BJ (cell line): ENCODE data around the gene ZBTB3. TPM values are rescaled to one million over a fixed set of nuclear protein-coding genes. Genes with fewer than 3 reads are reported as not detected.

Experiments used
- CTCF ChIA-PET: fragments of 350-600 bp; formaldehyde crosslinking; extraction: SDS; loops from one replicate; lab custom pipeline; 2021; ENCODE audit warnings: antibody characterized with exemption, inconsistent platforms; lab: Yijun Ruan, JAX
- POLR2A ChIA-PET: fragments of 300-600 bp; sonication (Branson Sonifier 250); formaldehyde crosslinking; extraction: SDS; loops from one replicate; lab custom pipeline; 2021; ENCODE audit warnings: antibody characterized with exemption; lab: Charles Lee
- DNase-seq: peaks from one replicate; pipeline ENCODE4 v3.0.0-alpha.2; 2011; ENCODE audit warnings: low read depth
- H3K27me3 ChIP-seq: 2 replicates; pipeline ENCODE4 v1.6.0; 2011; ENCODE audit warnings: low read length; ENCODE audit not compliant: control insufficient read depth, insufficient read depth
- H3K36me3 ChIP-seq: 2 replicates; pipeline ENCODE4 v1.5.1; 2011; ENCODE audit warnings: low read length; ENCODE audit not compliant: control insufficient read depth, insufficient read depth
- H3K4me3 ChIP-seq: 2 replicates; pipeline ENCODE4 v1.5.1; 2011; ENCODE audit warnings: low read depth, mild to moderate bottlenecking, control low read depth, low read length
- CTCF ChIP-seq: IDR thresholded peaks from 2 replicates; pipeline ENCODE4 v1.5.1; 2011; ENCODE audit warnings: low read depth, mild to moderate bottlenecking, control low read depth, inconsistent platforms, low read length, moderate library complexity; ENCODE audit not compliant: insufficient read depth
- polyA plus RNA-seq: library from polyadenylated mRNA; depleted of rRNA; stranded (reverse); fragments of >200 nt; gene quantifications from 2 replicates; pipeline ENCODE4 v1.2.3, GENCODE V29; 2011

The ZBTB3 gene
- polyA plus RNA-seq, 1 experiment = 3.8 TPM

- Histone ChIP-seq H3K4me3 (no peak overlapping the region), H3K27me3 (no peaks in the 10 kb centered on the region), H3K36me3 (peaks cover 23% of the 10 kb centered on the region)
- CTCF ChIA-PET = no interaction called here
- POLR2A ChIA-PET = no interaction called here
- no peak for TF ChIP-seq CTCF
- no peak for DNase-seq
Measured at GRCh38 chr11:62792202-62792575, 38.2 kb upstream of the ZBTB3 start.

DNA sequence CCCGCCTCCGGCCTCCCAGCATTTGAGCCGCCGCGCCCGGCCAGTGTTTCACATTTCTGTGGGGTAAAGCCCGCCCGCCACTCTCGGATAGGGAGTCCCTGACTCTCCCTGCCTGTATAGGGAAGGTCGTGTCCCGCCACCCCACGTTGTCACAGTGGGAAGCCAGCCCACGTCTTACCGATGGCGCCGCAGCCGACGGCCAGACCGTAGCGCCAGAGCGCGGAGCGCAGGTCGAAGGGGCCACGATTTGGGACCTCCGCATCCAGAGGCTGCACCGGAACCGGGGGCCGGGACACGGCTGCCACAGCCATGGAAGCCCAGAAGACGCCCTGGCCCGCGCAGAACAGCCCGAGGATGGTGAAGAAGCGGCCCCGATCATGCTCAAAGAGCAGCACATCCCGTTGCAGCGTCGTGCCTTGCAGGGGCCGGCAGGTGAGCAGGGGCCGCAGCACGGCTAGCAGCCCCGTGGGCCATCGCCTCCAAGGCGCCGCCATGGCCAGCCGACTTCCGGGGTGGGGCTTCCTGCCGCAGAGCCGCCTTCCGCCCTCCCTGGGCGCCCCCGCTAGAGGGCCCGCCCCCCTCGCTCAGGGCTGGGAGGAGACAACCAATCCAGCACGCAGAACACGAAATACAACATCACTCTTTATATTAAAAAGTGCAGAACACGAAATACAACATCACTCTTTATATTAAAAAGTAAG, 37.7 kb upstream of the ZBTB3 start, which contains the start of gene TMEM223:
TSS of gene TMEM223 (minus strand) at position 506 of the 701 bp plus-strand sequence. CDS start at position 494, 12 bp downstream.
- H3K4me3 ChIP-seq = peak within 1 kb of the TSS; percentile 88
- H3K27me3 ChIP-seq = no peaks in the 10 kb centered on the region
- POLR2A ChIA-PET = interaction anchor here (0.7 kb wide), 1 partner anchor 48 kb away, joined by 13 read pairs; no protein-coding TSS in a partner anchor
- peaks cover 21% of the 10 kb centered on the region for H3K36me3 ChIP-seq
- TF ChIP-seq CTCF = peak; percentile 8; the same call in 1 of the 2 replicates
- CTCF ChIA-PET = no interaction called here
- peak; percentile 26 for DNase-seq

DNA sequence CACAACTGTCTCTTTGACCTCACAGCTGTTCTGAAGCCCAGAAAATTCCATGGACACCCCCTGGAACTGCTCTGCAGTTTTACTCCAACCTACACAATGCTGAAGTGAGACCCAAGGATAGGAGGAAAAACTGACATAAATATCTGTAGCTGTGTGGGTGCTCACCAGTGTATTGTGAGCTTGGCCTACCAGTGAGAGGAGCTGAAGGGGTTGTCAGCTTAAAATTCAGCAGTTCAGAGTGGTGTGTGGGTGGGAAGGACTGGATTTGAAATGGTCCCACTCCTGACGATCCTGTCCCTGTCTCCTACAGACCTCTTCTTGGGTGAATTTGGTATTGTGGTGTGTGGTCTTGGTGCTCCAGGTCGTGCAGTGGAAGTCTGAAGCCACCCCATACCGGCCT, 35.6 kb upstream of the ZBTB3 start:
- TF ChIP-seq CTCF = no peak
- POLR2A ChIA-PET = no interaction called here
- Histone ChIP-seq H3K27me3 (no peaks in the 10 kb centered on the region), H3K36me3 (peaks cover 14% of the 10 kb centered on the region), H3K4me3 (no peak overlapping the region)
- DNase-seq = no peak
- CTCF ChIA-PET = interaction anchor here (0.8 to 6.8 kb wide), 2 partner anchors 16 to 17 kb away, joined by 3 to 122 read pairs; partner anchors contain the start of genes NXF1 and TAF6L

DNA sequence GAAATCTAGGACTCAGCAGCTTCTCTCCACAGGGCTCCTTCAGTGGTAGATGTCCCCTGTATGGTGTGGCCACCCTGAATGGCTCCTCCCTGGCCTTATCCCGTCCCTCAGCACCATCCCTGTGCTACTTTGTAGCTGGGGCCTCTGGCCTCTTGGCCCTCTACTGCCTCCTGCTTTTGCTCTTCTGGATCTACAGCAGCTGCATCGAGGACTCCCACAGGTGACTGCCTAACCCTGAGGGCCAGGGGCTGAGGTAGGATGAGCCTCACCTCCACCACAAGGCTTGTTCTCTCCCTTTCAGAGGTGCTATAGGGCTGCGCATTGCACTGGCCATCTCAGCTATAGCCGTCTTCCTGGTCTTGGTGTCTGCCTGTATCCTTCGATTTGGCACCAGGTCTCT, 35.0 kb upstream of the ZBTB3 start:
- peaks cover 12% of the 10 kb centered on the region for H3K36me3 ChIP-seq
- H3K4me3 ChIP-seq = no peak overlapping the region

More for the DNA sequence above, 35.0 kb upstream of the ZBTB3 start:
- TF ChIP-seq CTCF = no peak
- CTCF ChIA-PET = interaction anchor here (0.8 to 6.8 kb wide), 3 partner anchors 16 to 74 kb away, joined by 3 to 122 read pairs (median 76); partner anchors contain the start of genes NXF1 and TAF6L
- no peaks in the 10 kb centered on the region for H3K27me3 ChIP-seq
- no peak for DNase-seq
- POLR2A ChIA-PET = no interaction called here
